Gastrocnemius medialis (tissue), 4 donors: ENCODE results near the gene ESPN.

Source experiments
- CTCF ChIP-seq, 5 experiments: fragments of 450-650 bp in 3 of 5; fragments of 200-600 bp in 2 of 5; sonication (generic) in 2 of 5; IDR thresholded peaks in 4 of 5; conservative IDR thresholded peaks in 1 of 5; 1 replicate in 4 of 5; 2 replicates in 1 of 5; pipeline ENCODE4 v1.5.1; 2016 to 2019; ENCODE audit warnings: antibody characterized with exemption in 5 of 5, mild to moderate bottlenecking in 3 of 5, moderate library complexity in 3 of 5
- POLR2A ChIP-seq, 2 donors: fragments of 450-650 bp; IDR thresholded peaks; one replicate each; pipeline ENCODE4 v1.6.1; 2017; ENCODE audit warnings: antibody characterized with exemption in 2 of 2, mild to moderate bottlenecking in 2 of 2, moderate library complexity in 2 of 2

GRCh38 chr1:6448749-6449631, 24.4 kb downstream of the ESPN start:
- TF ChIP-seq CTCF (IDR thresholded peaks at IDR 0.05 in 4 of 5, conservative IDR thresholded peaks at IDR 0.05 in 1 of 5) (no peak), POLR2A (IDR thresholded peaks at IDR 0.05) (no peak)
